Hepatocyte (in vitro differentiated cells): Measurements from ENCODE around the gene SNRPB. TPM values are rescaled to one million over a fixed set of nuclear protein-coding genes. Genes with fewer than 3 reads are reported as not detected.

Experiments used
- DNase-seq: peaks from one replicate; pipeline ENCODE4 v3.0.0-alpha.2; 2016; ENCODE audit warnings: low spot score
- H2AFZ ChIP-seq: fragments of 200-600 bp; sonication (generic); 2 replicates; pipeline ENCODE4 v1.6.0; 2016; ENCODE audit warnings: antibody characterized with exemption, mild to moderate bottlenecking
- H3K27ac ChIP-seq: fragments of 200-600 bp; sonication (generic); 2 replicates; pipeline ENCODE4 v1.5.1; 2016; ENCODE audit warnings: mild to moderate bottlenecking
- H3K27me3 ChIP-seq: fragments of 200-600 bp; sonication (generic); 2 replicates; pipeline ENCODE4 v1.6.1; 2016
- H3K36me3 ChIP-seq: fragments of 200-600 bp; sonication (generic); replicated peaks from 2 replicates; pipeline ENCODE4 v1.5.1; 2016; ENCODE audit warnings: low read depth; ENCODE audit not compliant: insufficient read depth
- H3K4me1 ChIP-seq: fragments of 200-600 bp; sonication (generic); 2 replicates; pipeline ENCODE4 v1.5.1; 2016; ENCODE audit warnings: mild to moderate bottlenecking, moderate library complexity; ENCODE audit not compliant: insufficient read depth
- H3K4me2 ChIP-seq: fragments of 200-600 bp; sonication (generic); 2 replicates; pipeline ENCODE4 v1.6.0; 2016
- H3K4me3 ChIP-seq: fragments of 200-600 bp; sonication (generic); 2 replicates; pipeline ENCODE4 v1.5.1; 2016; ENCODE audit warnings: mild to moderate bottlenecking
- H3K79me2 ChIP-seq: fragments of 200-600 bp; sonication (generic); 2 replicates; pipeline ENCODE4 v1.6.0; 2017; ENCODE audit warnings: mild to moderate bottlenecking
- H3K9me2 ChIP-seq: fragments of 200-600 bp; sonication (generic); replicated peaks from 2 replicates; pipeline ENCODE4 v1.6.0; 2017; ENCODE audit warnings: mild to moderate bottlenecking; ENCODE audit not compliant: insufficient read depth
- H3K9me3 ChIP-seq: fragments of 200-600 bp; sonication (generic); 2 replicates; pipeline ENCODE4 v1.5.1; 2016; ENCODE audit warnings: low read depth, mild to moderate bottlenecking
- H4K20me1 ChIP-seq: fragments of 200-600 bp; sonication (generic); 2 replicates; pipeline ENCODE4 v1.6.0; 2016; ENCODE audit warnings: mild to moderate bottlenecking; ENCODE audit not compliant: insufficient read depth, poor library complexity, severe bottlenecking
- CTCF ChIP-seq: fragments of 200-600 bp; sonication (generic); IDR thresholded peaks from 2 replicates; pipeline ENCODE4 v1.5.1; 2016; ENCODE audit warnings: antibody characterized with exemption, mild to moderate bottlenecking; ENCODE audit not compliant: poor library complexity
- EZH2 ChIP-seq: fragments of 200-600 bp; sonication (generic); IDR thresholded peaks from 2 replicates; pipeline ENCODE4 v1.6.1; 2016; ENCODE audit warnings: antibody characterized with exemption, mild to moderate bottlenecking, borderline replicate concordance
- EZH2phosphoT487 ChIP-seq: fragments of 200-600 bp; sonication (generic); IDR thresholded peaks from one replicate; pipeline ENCODE4 v1.6.1; 2018; ENCODE audit warnings: antibody characterized with exemption, mild to moderate bottlenecking, low read depth, moderate library complexity; ENCODE audit not compliant: unreplicated experiment, severe bottlenecking
- WGBS: methylation state at CpG from one replicate; pipeline ENCODE4 v1.1.6; 2016; ENCODE audit warnings: low lambda C conversion rate; ENCODE audit errors: missing lambda C conversion rate; 5-methylcytosine and 5-hydroxymethylcytosine counted together
- polyA plus RNA-seq: library from polyadenylated mRNA; unstranded; fragments of >200 nt; fragmentation: Nextera tagmentation; extraction: Ambion mirVana; gene quantifications from 2 replicates; pipeline ENCODE4 v1.2.1, GENCODE V29; 2016
- total RNA-seq: library from RNA; depleted of rRNA; stranded (reverse); fragments of >200 nt; gene quantifications from 2 replicates; pipeline ENCODE4 v1.2.3, GENCODE V29; 2014

Gene SNRPB
- total and polyA plus RNA-seq, 2 experiments from 2014 or later: 201 to 219 TPM

- 85% methylated on average over 11 of the region's 11 CpGs for WGBS
- Histone ChIP-seq H3K4me2 (peak overlapping the region; percentile 86), H4K20me1 (peaks cover 38% of the 10 kb centered on the region), H3K4me3 (no peak overlapping the region), H2AFZ (no peak overlapping the region), H3K4me1 (peaks cover 5% of the 10 kb centered on the region), H3K27ac (no peak overlapping the region), H3K79me2 (peaks cover 50% of the 10 kb centered on the region), H3K27me3 (no peaks in the 10 kb centered on the region), H3K36me3 (no peaks in the 10 kb centered on the region), H3K9me3 (no peaks in the 10 kb centered on the region), H3K9me2 (no peaks in the 10 kb centered on the region)
- no peak for DNase-seq
- TF ChIP-seq EZH2phosphoT487 (no peak), EZH2 (no peak), CTCF (no peak)
These were observed 1.8 kb downstream of the SNRPB start for GRCh38 chr20:2468581-2469407.

- H3K9me2 ChIP-seq: no peaks in the 10 kb centered on the region
- H3K4me1 ChIP-seq: peaks cover 5% of the 10 kb centered on the region
- H4K20me1 ChIP-seq: peaks cover 41% of the 10 kb centered on the region
- no peak overlapping the region for H2AFZ ChIP-seq
- H3K4me3 ChIP-seq: no peak overlapping the region
- peaks cover 50% of the 10 kb centered on the region for H3K79me2 ChIP-seq
- 95% methylated on average over 5 of the region's 5 CpGs for WGBS
- no peak for DNase-seq
- no peak overlapping the region for H3K27ac ChIP-seq
- TF ChIP-seq EZH2phosphoT487: no peak
- no peak for TF ChIP-seq CTCF
- no peak for TF ChIP-seq EZH2
- H3K27me3 ChIP-seq: no peaks in the 10 kb centered on the region
- no peaks in the 10 kb centered on the region for H3K9me3 ChIP-seq
- no peaks in the 10 kb centered on the region for H3K36me3 ChIP-seq
- no peak overlapping the region for H3K4me2 ChIP-seq
These were observed 3.2 kb downstream of the SNRPB start for GRCh38 chr20:2467412-2467811.

- peaks cover 47% of the 10 kb centered on the region for H3K79me2 ChIP-seq
- TF ChIP-seq EZH2 (no peak), EZH2phosphoT487 (no peak), CTCF (no peak)
- no peaks in the 10 kb centered on the region for H3K9me3 ChIP-seq
- H2AFZ ChIP-seq: no peak overlapping the region
- no peaks in the 10 kb centered on the region for H3K36me3 ChIP-seq
- H3K4me3 ChIP-seq: no peak overlapping the region
- H3K27me3 ChIP-seq: no peaks in the 10 kb centered on the region
- peaks cover 5% of the 10 kb centered on the region for H3K4me1 ChIP-seq
- H3K27ac ChIP-seq: no peak overlapping the region
- no peaks in the 10 kb centered on the region for H3K9me2 ChIP-seq
- H4K20me1 ChIP-seq: peaks cover 41% of the 10 kb centered on the region
- no peak overlapping the region for H3K4me2 ChIP-seq
- no peak for DNase-seq
- WGBS: 98% methylated on average over 6 of the region's 6 CpGs
These were observed 5.5 kb downstream of the SNRPB start for GRCh38 chr20:2465100-2465499.
